GM13976 (cell line): ENCODE data around the gene IFNGR1.

Experiments used
- DNase-seq: peaks from one replicate; pipeline ENCODE4 v3.0.0; 2012; ENCODE audit warnings: low spot score
- CTCF ChIP-seq: IDR thresholded peaks from 2 replicates; pipeline ENCODE4 v1.5.1; 2012; ENCODE audit warnings: borderline replicate concordance, mild to moderate bottlenecking; ENCODE audit not compliant: insufficient read depth; ENCODE audit errors: extremely low read depth, missing control alignments, control extremely low read depth
- in situ Hi-C: fragments of 300-500 bp; cut with MboI; formaldehyde crosslinking; loops from one replicate; pipeline ENCODE4 v1.12.0; 2022; ENCODE audit warnings: low sequenced_read_pairs, mixed read lengths, inconsistent platforms; ENCODE audit not compliant: unreplicated experiment

IFNGR1 gene

GRCh38 chr6:137159912-137160311 lies 59.3 kb downstream of the IFNGR1 start:
- in situ Hi-C loops, result no loop called here
- TF ChIP-seq CTCF, result no peak
- DNase-seq, result no peak

- no peak for DNase-seq
- no peak for TF ChIP-seq CTCF
- in situ Hi-C loops, result no loop called here
Observed at GRCh38 chr6:137157601-137158000, 61.6 kb downstream of the IFNGR1 start.

GRCh38 chr6:137156650-137157049 lies 62.5 kb downstream of the IFNGR1 start:
- in situ Hi-C loops, result no loop called here
- DNase-seq, result no peak
- no peak for TF ChIP-seq CTCF

- DNase-seq, result peak; percentile 34
- TF ChIP-seq CTCF, result no peak
- in situ Hi-C loops, result no loop called here
Observed at GRCh38 chr6:137155830-137156229, 63.4 kb downstream of the IFNGR1 start.

GRCh38 chr6:137150072-137150471 lies 69.1 kb downstream of the IFNGR1 start:
- no peak for TF ChIP-seq CTCF
- DNase-seq, result no peak
- in situ Hi-C loops, result no loop called here

GRCh38 chr6:137149035-137149393 lies 70.2 kb downstream of the IFNGR1 start:
- in situ Hi-C loops, result no loop called here

More at GRCh38 chr6:137149035-137149393, 70.2 kb downstream of the IFNGR1 start:
- no peak for TF ChIP-seq CTCF
- DNase-seq, result no peak
